Activated effector memory CD4-positive, alpha-beta T cell treated with anti-CD3 and anti-CD28 coated beads, Interleukin-2, amount 50 U/mL, for 16 hours (primary cell): Measurements from ENCODE around the gene LAMA4.
A peak's percentile ranks its signal among the peaks of the same experiment; 100 is the strongest.
"Not testable (repeated sequence)": the region's sequence is repeated elsewhere in the genome, so short reads cannot be mapped to it uniquely, and the experiment has no call there.

Source experiments
- DNase-seq: peaks from one replicate; pipeline ENCODE4 v3.0.0-alpha.2; 2020

The LAMA4 gene

DNA sequence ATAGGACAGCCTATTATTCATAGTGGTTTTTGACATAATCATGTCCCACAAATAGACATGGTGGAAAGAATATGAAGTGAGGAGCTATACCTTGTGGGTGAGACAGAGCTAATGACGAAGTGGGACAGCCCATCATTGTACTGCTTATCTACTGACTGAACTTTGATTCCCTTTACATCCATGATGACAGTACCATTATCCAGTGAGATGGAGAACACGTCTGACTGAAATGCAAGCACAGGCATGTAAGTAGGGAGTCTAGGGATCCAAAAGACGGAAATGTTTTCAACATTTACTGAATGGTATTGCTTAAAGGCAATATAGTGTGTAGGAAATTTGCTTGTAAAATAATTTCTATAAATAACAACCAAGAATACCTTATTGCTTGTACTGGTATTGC is 123.5 kb downstream of the LAMA4 start:
- no peak for DNase-seq

DNA sequence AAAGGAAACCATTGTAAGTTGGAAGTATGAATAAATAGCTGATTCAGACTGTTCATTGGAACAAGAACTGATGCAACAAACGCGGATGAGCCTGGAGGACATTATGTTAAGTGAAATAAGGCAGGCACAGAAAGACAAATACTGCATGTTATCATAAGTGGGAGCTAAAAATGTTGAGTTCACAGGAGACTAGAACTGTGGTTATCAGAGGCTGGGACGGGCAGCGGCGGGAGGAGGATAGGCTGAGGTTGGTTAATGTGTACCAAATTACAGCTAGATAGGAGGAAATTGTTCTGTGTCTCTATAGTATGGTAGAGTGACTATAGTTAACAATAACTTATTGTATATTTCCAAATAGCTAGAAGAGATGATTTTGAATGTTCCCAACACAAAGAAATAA is 126.2 kb downstream of the LAMA4 start:
- DNase-seq, result no peak

DNA sequence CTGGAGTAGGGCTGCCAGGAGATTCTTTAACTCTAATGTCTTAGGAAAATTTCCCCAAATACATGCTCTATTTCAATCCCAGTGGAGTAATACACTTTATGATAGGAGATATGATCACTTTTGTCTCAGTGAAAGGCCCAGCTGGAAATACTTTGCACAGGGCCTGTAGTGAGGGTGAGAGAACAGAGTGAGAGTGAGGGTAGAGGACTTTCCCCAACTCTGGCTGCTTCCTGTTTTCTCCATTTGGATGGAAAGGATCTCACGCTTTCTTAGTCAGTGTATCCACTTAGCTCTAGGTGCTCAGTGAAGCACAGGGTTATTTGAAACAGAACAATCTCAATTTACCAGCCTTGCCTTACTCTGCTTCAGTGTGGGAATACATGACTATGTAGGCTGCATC is 130.4 kb downstream of the LAMA4 start:
- no peak for DNase-seq

DNA sequence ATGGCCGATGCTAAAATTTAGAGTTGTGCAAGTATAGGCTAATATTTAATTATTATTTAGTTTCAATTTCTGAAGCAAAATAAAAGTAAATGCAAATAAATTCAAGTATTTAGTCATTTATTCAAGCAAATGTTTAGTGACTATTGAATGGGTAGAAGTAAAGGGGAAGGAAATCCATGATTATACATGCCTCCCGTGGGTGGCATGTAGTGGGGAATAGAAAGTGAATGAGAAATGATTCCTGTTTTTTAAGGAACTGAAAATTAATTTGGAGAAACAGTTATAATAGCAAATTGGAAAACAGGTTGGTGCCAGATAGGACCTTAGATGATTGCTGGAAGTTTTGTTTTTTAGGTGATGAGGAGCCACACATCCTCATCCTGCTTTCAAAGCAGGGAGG is 131.6 kb downstream of the LAMA4 start:
- no peak for DNase-seq

DNA sequence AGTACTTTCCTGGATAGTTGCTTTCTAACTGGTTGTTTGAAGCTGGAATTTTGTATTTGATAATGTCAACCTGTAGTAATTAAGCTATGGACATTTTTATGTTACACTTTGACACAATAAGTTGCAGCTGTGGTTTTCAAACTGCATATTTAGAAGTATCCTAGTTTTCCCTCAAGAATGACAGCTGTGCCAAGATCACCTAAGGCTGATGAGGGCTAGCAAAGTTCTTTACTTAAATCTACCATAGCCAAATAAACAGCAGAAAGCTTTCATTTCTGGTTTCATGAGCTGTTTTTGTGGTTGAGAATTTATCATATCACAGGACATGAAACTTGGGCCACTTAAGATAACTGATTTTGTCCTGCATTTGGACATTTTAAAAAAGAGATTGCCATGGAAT is 136.3 kb downstream of the LAMA4 start:
- no peak for DNase-seq

DNA sequence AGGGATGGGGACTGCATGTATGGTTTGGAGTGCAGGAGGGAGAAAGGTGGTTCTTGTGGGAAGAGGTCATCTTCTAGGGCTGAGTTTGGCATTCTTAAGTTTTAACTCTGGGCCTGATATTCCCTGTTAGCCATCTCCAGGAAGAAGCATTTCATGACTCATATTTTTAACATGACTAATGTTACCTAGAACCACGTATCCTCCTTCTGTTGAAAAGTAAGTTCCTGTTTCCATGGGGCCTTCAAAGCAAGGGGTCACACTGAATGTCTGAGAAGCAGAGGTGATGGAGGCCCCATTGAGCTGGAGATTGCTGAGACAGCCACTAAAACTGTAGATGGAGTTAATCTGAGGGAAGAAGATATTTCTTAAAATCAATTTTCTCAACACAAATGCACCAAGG is 136.8 kb downstream of the LAMA4 start:
- no peak for DNase-seq

DNA sequence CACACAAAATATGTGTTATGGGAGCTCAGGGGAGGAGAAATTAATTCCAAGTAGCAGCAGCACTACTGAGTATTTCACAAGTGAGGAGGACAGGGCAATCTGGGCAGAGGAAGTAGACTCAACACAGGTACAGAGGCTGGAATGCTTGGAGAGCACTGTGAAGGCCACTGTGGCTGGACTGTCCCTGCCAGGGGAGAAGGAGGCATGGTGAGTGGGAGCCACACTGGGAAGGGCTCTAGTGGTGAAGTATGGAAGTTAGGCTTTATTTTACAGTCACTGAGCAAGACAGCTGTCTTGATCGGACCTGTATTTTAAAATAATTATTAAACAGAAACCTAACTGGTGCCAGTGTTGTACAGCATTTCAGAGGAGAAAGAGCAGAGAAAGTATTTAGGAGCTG is 138.1 kb downstream of the LAMA4 start:
- DNase-seq, result no peak

DNA sequence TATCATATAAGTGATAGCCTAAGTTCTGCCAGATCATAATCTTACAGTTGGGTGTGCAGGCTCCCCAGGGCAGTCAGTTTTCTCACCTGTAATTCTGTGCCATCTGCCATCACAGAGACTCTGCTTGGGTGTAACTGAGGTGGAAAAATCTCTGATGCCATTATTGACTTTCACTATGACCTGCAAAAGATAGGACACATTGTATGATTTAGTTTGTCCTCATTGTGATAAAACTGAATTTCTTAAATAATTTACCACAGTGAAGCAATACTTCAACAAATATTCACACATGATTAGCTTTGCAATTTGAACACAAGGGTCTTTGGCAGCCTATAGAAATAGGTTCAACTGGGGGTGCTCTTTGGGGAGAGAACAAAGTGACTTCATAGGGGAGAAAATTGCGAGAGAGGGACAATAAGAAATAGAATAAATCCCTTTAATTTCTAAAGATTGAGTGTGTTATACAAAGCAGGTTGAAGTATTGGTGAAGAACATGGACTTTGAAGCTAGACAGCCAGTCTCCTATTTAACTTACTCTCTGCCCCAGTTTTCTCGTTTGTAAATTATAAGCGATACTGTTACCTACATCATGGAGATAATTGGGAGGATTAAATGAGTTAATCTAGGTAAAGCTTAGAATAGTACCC is 139.7 kb downstream of the LAMA4 start:
- no peak for DNase-seq

DNA sequence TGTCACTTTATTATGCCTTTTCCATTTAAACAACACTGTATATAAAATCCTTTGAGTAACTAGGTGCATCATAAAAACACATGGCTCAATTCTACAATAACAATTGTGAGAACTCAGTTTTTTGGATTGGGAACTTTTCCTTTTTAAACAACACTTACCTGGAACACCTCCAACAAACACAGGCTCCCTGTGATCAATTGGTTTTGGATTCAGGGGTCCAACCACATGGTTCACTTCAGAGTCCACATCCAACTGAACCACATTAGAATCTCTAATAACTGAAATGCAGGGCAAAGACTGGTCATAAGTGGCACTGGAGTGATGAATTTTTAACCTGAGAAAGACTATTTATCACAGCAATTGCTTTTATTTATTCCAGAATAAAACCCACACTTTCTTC is 140.4 kb downstream of the LAMA4 start:
- no peak for DNase-seq

DNA sequence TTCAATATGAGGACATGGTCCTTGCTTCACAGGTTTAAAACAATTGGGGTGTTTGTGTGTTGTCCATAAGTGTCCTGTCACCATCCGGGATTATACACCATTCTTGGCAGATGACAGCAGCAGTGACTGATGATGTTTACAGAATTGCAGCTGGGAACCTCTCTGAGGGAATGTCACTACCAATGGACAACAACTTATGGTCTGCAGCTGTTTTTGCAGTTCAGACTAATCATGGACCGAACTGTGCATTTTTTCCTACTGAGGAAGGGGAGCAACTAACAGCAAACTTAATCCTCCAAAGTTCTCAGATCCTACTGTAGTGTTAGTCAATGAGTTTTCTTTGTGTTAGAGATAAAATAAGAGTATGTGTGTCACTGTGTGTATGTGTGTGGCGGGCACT is 140.9 kb downstream of the LAMA4 start:
- DNase-seq, result no peak

DNA sequence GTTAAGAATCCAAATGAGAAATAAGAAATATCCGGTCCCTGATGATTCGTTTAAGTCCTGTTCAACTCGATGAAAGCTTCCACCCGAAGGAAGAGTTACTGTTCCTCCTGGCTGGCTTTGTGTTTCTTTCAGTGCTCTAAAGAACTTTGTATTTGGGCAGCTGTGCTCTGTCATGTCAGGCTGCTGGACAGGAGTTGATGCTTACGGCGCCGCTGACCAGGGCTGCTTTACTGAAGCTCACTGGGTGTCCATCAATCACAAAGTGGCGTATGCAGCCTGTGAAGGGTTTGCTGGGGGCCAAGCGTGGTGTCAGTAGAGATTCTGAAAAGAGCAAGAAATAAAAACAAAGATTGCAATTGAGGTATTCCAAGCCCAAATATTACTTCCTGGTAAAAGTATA is 145.1 kb downstream of the LAMA4 start:
- no peak for DNase-seq

DNA sequence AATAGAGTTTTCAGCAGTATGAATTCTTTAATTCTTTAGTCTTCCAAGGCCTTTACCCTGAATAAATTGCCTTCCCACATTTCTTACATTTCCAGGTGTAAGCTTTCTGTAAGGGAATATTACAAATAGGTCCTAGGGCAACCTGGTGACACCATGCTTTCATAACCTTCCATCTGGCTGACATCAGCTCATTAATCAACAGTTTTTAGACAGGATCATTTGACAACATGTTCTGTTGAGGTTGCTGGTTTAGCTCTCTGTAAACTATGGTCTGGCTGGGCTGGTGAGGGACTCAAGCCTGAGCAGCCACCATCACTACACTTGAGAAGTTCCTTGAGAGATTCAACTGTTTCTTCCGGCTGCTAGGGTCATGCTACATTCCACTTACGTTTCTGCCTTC is 147.8 kb downstream of the LAMA4 start:
- no peak for DNase-seq

DNA sequence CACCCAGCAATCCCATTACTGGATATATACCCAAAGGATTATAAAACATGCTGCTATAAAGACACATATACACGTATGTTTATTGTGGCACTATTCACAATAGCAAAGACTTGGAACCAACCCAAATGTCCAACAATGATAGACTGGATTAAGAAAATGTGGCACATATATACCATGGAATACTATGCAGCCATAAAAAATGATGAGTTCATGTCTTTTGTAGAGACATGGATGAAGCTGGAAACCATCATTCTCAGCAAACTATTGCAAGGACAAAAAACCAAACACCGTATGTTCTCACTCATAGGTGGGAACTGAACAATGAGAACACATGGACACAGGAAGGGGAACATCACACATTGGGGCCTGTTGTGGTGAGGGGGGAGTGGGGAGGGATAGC is 148.3 kb downstream of the LAMA4 start:
- not testable (repeated sequence) for DNase-seq

DNA sequence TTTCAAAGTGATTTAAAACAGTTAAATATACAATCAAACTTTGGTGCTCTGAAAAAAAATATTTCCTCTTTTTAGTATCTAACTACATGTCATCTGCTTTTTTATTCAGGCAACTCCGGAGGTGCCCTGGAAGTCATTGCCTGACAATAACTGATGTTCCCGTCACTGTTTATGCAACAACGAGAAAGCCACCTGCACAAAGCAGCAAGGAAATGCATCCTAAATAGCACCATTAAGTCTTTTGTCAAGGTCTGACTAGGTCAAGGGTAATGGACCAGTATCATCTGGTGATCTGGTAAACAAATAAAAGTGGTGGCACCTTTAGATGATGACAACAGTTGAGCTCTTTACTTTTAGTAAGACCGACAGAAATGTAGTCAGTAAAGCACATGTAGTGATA is 153.8 kb downstream of the LAMA4 start:
- no peak for DNase-seq

DNA sequence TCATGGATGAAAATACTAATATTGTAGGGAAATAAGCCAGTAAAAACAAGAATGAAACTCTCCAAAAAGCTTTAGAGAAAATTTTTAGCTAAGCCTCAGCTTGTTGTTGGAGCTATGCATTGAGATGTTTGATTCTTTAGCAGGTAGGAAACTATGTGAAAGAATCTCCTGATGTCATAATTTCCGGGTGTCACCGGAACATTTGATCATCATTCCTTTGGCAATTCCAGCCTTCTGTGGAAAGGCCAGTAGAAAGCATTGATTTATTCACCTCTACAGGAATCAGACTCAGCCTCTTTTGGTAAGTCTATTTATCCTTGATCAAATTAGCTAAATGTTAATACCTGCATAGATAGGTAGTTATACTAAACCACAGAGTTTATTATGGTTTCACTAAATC is 157.5 kb downstream of the LAMA4 start:
- no peak for DNase-seq

DNA sequence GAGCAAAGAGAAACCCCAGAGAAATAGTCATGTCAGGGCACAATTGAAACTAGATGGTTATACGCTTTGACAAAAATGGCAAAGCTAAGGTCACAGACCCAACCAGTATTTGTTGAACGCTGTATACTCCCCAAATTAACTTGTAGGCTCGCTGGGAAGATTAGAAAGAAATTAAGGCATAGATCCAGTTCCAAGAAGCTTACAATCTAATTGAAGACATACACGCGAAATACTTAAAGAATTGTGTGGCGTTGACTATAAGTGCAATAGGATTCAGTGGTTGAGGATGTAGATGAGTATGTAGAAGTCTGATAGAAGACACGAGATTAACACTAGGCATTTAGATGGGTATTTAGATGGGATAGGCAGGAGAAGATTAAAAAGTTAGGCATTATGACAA is 166.5 kb downstream of the LAMA4 start:
- no peak for DNase-seq

DNA sequence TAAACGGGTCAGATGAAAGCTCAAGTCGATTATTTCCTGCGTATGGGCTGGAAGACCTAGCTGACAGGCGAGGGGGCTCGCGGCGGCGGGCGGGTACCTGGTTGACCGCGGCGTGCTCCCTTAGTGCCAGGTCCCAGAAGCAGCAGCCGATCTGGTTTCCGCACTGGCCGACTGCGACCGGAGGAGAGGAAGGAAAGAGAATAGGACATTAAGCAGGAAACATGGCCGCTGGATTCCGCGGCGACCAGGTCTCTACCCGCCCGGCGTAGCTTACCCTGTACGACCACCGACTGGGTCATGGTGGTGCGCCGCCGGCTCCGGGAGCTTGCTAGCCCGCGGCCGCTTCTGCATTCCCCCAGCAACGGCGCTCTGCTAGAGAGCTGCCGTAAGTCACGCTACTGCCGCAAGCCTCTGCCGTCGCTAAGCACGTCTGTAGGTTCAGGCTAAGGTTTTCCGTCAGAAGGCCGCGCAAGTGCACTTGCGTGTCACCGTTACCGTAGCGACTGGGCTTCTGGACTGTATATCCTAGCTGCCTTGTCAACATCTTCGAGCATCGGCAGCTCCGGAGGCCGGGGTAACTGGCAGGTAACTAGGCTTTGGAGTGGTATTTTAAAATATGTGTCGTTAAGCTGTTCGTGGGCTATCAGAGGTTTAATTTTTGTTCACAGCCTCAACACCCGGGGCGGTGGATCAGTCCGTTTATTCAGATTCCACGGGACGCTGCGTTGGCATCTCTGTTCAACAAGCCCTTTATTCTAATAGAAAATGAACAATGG is 167.0 kb downstream of the LAMA4 start, which contains the start of the genes FAM229B and TUBE1:
Gene FAM229B, plus strand, starts transcription at position 456 of the 776 bp plus-strand sequence. CDS start 11,693 bp downstream, outside the sequence.
Gene TUBE1, minus strand, starts transcription at position 347 of the 776 bp plus-strand sequence. Its CDS starts 48 bp downstream, at position 299.
- peak; percentile 95 for DNase-seq

DNA sequence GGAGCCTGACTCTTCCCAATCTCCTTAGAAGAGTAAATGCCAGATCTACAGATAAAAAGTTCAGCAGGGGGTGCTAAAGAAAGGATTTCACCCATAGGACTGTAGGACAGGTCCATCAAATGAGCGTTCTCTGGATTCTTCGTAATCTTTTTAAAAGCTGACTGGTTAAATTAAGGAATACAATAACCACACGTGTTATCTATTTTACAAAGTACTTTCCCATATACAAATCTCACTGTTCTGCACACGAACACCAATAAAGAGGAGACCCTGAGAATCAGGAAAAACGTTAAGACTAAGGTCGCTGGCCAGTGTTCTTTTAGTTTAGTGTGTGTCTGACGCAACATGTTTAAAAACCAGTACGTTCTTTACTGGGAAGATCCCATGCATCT is 167.6 kb downstream of the LAMA4 start:
- DNase-seq, result no peak

DNA sequence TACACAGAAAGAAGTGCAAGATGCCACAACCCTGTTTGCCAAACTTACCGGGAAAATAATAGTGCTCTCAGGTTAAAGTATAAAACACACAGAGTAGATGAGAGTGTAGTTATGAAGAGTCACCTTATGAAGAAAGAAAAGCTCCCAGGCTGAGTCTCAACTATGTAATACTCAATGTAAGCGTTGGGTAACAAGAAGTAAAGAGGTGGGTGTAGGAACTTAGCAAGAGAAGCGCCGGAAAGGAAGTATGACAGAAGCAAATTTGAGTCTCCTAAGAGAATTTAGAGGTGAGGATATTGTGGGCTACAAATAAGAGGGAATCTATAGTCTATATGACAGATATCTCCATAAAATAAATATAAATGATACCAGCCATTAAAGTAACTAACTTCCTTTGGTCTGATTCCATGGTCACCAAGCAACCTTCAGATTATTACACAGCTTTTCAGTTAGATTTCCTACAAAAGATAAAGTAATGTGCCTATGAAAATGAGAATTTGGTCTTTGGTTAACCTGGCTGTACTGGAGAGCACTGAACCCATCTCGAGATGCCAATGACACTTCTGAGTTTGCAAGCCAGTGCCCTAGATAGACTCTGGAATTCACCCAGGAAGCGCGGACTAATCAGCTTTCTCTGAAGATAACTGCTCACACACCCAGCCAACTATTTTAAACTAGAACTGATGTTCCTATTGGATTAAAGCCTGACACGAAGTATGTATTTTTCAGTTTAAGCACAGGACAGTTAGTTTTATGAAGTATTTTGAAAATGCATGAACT is 168.9 kb downstream of the LAMA4 start:
- no peak for DNase-seq

DNA sequence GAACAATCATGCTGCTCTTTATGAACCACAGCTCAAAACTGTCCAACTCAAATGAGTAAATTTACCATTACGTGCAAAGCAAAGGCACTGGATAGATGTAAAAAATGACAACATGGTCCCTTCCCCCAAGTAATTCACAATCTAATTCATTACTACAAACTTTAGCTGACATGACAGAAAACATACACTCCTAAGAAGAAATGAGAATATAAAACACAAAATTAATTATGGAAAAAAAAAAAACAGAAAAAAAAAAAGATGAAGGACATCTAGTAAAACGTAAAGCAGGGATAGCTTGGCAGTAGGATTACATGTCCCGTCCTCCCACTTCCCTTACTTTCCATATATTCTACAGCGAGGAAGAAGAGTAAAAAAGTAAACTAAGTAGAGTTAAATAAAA is 172.8 kb downstream of the LAMA4 start:
- no peak for DNase-seq

DNA sequence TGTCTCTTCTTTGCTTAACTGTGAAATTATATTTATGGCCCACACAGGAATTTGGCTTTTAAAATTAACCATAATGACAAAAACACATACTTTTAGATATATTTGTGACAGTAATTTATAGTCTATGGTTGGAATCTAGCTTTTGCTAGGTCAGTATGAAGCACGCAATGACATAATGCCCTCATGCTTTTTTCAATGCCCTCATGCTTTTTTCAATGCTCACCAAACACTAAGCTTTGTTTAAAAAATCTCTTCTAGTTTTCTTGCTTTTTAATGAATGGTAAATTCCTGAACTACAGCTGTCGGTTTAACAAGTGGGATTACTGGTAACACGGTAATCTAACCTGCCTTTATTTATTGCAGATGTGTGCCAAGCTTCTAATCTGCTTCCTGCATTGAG is 187.8 kb downstream of the LAMA4 start:
- no peak for DNase-seq

DNA sequence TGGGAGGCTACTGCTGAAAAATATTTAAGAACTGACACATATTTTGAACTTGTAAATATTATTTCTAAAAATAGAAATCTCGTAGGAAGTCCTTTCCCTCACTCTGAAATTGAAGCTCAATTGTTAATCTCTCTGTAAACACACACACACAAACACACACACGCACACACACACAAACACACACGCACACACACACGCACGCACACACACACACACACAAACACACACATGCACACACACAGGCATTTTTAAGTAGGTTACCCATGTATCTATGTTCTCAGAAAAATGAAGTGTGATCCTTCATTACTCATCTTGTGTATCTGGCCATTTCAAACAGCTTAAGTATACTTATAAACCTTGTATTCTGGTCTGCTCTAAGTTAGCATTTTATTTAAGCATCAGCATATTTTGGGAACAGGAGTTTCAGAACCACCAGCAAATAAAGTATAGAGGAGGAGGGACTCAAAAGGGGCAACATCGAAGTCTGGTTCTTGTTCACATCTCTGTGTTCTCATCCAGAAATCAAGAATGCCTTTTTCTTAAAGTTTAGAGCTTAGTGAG is 188.9 kb downstream of the LAMA4 start:
- no peak for DNase-seq

DNA sequence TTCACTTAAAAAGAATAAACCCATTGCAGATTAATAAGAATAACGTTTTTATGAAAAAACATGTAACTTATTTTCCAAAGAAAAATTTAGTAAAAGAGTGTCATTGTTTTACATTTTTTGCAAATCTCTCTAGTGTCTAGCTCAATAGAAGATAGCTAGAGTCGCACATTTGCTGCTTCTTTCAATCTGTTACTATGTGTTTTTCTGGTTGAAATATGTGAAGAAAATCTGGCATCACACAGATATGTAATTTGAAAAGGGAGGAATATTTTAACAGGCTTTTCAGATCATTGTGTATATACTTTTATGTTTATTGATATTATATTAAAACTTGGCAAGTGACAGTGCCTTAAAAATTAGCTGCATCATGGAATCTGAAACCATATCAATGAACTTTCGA is 191.4 kb downstream of the LAMA4 start:
- DNase-seq, result no peak

DNA sequence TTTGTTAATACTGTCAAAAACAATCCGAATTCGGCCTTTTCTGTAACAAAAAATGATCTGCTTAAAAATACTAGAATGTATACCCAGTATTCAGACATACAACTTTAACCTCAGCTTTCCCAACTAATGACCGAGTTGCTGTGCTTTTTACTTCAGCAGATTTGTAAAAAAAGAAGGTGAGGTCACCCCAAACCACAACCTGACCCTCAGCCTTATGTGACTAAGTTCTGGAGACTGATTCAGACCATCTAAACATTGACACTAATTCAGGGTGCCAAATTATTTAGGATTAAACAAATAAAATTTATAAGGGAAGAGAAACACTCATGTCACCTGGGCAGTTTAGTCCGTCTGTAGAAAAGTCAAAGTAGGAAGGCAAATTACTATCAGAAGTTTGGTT is 192.8 kb downstream of the LAMA4 start:
- DNase-seq, result no peak
